Adrenal gland (tissue), 12 donors: ENCODE results near the gene TTYH3. TPM values are rescaled to one million over a fixed set of nuclear protein-coding genes. Genes with fewer than 3 reads are reported as not detected.

Experiments
- DNase-seq, 7 donors: peaks; one replicate each; pipeline ENCODE4 v3.0.0-alpha.2; 2019 to 2020
- H3K27ac ChIP-seq, 5 donors: fragments of 200-600 bp; sonication (generic) in 4 of 5; 1 replicate in 3 of 5; 2 replicates in 2 of 5; pipeline versions ENCODE4 v1.5.1 to v1.8.0; 2016 to 2020; ENCODE audit warnings: mild to moderate bottlenecking in 1 of 5
- H3K27me3 ChIP-seq: fragments of 200-600 bp; 2 replicates; pipeline ENCODE4 v1.8.0; 2021
- H3K36me3 ChIP-seq, 2 donors: fragments of 200-600 bp; replicated peaks in 1 of 2; 1 replicate in 1 of 2; 2 replicates in 1 of 2; pipeline versions ENCODE4 v1.5.1 to v1.8.0; 2018 to 2022
- H3K4me1 ChIP-seq, 2 donors: fragments of 200-600 bp; replicated peaks in 1 of 2; 1 replicate in 1 of 2; 2 replicates in 1 of 2; pipeline versions ENCODE4 v1.5.1 to v1.8.0; 2018 to 2021
- H3K4me3 ChIP-seq, 4 donors: fragments of 200-600 bp; sonication (generic) in 3 of 4; one replicate each; pipeline ENCODE4 v1.5.1; 2016 to 2018
- H3K9me3 ChIP-seq, 3 donors: fragments of 200-600 bp; sonication (generic) in 1 of 3; replicated peaks in 1 of 3; 1 replicate in 2 of 3; 2 replicates in 1 of 3; pipeline versions ENCODE4 v1.5.1 to v1.8.0; 2016 to 2021
- POLR2A ChIP-seq, 2 donors: fragments of 450-650 bp; IDR thresholded peaks; one replicate each; pipeline ENCODE4 v1.6.1; 2017; ENCODE audit warnings: antibody characterized with exemption in 2 of 2, mild to moderate bottlenecking in 2 of 2, moderate library complexity in 1 of 2
- WGBS, 4 donors: extraction: QIAGEN DNeasy Blood & Tissue Kit in 2 of 4; methylation state at CpG; one replicate each; pipeline versions ENCODE4 v1.1.5 to v1.1.7; 2013 to 2017; 5-methylcytosine and 5-hydroxymethylcytosine counted together
- intact Hi-C, 2 donors: fragments of 100-400 bp; cut with DNase I; formaldehyde crosslinking; loops; one replicate each; pipeline versions ENCODE4 v1.14.1 to v1.15.0; 2022 to 2023
- polyA plus RNA-seq, 3 donors: library from polyadenylated mRNA; stranded (reverse); fragments of 200-250 nt in 2 of 3; fragments of 350-450 nt in 1 of 3; fragmentation: Illumina TruSeq in 1 of 3; extraction: RNeasy Lipid Tissue Mini Kit (QIAGEN cat#74804) in 1 of 3; gene quantifications; one replicate each; pipeline ENCODE4 v1.2.3, GENCODE V29; 2013 to 2014
- total RNA-seq, 9 donors: library from RNA; depleted of rRNA in 4 of 9; stranded (reverse); fragments of >200 nt in 4 of 9; fragments of 120-200 nt in 1 of 9; fragmentation: NEBNext Ultra II Directional in 1 of 9; extraction: Animal tissue kit (Norgen Biotek cat#: 25700) in 1 of 9; gene quantifications; one replicate each; pipeline versions ENCODE4 v1.1.0 to v1.2.4, GENCODE V29; 2013 to 2023
- TF ChIP-seq, protein P1 (sequence below), 6 experiments: fragments of 450-650 bp in 4 of 6; fragments of 200-600 bp in 2 of 6; sonication (generic) in 1 of 6; IDR thresholded peaks; 1 replicate in 5 of 6; 2 replicates in 1 of 6; pipeline versions ENCODE4 v1.5.1 to v1.8.0; 2016 to 2021; ENCODE audit warnings: antibody characterized with exemption in 6 of 6, mild to moderate bottlenecking in 2 of 6, moderate library complexity in 1 of 6
- donor health status: healthy with polysubstance abuse.
- donor health status: Bipolar disorder and iron deficiency.
- donor health status: DM: yes; HTN: yes; CAD: no.
- donor health status: DM: no; HTN: no; CAD: no.
- donor health status: DM: no; HTN: no; CAD: no.
- donor health status: DM: yes; HTN: yes; CAD: no.

Gene TTYH3
- total and polyA plus RNA-seq, 12 donors: 5.2 to 86.3 (median 53.2) TPM

DNA sequence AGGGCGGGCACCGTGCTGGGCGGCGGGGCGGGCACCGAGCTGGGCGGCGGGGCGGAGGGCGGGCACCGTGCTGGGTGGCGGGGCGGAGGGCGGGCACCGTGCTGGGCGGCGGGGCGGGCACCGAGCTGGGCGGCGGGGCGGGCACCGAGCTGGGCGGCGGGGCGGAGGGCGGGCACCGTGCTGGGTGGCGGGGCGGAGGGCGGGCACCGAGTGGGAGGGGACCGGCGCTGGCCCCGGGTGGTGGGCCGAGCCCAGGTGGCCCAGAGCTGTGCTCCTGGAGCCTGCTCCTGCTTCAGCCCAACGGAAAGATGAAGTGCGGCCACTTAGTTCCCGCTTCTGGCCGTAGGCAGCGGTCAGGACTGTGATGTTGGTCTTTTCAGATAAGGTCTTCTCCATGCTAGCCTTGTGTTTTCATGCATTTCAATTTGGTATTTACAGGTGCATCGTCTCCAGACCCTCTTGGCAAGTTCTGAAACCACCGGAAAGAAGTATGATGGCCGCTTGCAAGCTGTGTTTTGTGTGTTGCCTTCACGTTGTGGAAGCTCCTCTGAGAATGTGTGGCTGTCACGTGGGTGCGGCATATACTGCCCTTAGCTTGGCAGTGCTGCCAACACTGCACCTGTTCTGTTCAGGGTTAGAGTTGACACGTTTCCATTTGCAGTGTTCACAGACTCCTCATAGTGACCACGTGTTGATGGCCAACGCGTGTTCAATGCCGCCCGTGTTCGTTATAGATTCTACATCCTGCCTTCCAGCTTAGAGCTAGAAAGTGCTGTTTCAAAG is 47.8 kb upstream of the TTYH3 start:
- Histone ChIP-seq H3K4me1 (no peaks in the 10 kb centered on the region), H3K27me3 (no peaks in the 10 kb centered on the region), H3K36me3 (peaks cover 0 to 24% of the 10 kb centered on the region in 2 donors), H3K4me3 (no peak overlapping the region), H3K27ac (no peak overlapping the region), H3K9me3 (no peaks in the 10 kb centered on the region)
- TF ChIP-seq, protein P1, sequence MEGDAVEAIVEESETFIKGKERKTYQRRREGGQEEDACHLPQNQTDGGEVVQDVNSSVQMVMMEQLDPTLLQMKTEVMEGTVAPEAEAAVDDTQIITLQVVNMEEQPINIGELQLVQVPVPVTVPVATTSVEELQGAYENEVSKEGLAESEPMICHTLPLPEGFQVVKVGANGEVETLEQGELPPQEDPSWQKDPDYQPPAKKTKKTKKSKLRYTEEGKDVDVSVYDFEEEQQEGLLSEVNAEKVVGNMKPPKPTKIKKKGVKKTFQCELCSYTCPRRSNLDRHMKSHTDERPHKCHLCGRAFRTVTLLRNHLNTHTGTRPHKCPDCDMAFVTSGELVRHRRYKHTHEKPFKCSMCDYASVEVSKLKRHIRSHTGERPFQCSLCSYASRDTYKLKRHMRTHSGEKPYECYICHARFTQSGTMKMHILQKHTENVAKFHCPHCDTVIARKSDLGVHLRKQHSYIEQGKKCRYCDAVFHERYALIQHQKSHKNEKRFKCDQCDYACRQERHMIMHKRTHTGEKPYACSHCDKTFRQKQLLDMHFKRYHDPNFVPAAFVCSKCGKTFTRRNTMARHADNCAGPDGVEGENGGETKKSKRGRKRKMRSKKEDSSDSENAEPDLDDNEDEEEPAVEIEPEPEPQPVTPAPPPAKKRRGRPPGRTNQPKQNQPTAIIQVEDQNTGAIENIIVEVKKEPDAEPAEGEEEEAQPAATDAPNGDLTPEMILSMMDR (IDR thresholded peaks at IDR 0.05): no peak
- TF ChIP-seq POLR2A (IDR thresholded peaks at IDR 0.05): no peak
- DNase-seq: no peak
- WGBS, 4 donors: 88 to 96% (median 94%) methylated on average over 20 to 33 of the region's 54 CpGs
- intact Hi-C loops: no loop called here

DNA sequence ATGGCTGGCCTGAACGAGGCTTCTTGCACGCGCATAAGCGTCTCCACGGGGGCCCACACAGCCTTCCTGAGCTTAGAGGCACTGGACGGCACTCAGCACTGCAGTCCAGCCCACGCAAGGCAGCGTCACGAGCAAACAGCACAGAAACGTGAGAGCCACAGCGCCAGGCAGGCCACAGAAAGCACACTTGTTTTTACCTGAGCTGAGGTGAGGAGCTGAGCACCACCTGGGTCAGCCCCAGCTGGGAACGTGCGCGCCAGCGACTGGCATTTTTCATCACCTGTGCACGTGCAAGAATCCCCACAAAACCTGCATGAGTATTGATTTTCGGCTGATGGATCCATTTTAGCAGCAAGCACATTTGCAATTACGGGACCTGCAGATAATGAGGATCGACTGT is 46.3 kb upstream of the TTYH3 start:
- Histone ChIP-seq H3K4me1 (no peaks in the 10 kb centered on the region), H3K9me3 (no peaks in the 10 kb centered on the region), H3K4me3 (no peak overlapping the region), H3K27ac (no peak overlapping the region), H3K36me3 (peaks cover 0 to 28% of the 10 kb centered on the region in 2 donors), H3K27me3 (no peaks in the 10 kb centered on the region)
- intact Hi-C loops: no loop called here
- TF ChIP-seq, protein P1 (IDR thresholded peaks at IDR 0.05): no peak
- no peak for TF ChIP-seq POLR2A (IDR thresholded peaks at IDR 0.05)
- WGBS, 4 donors: 88 to 92% (median 90%) methylated on average over 19 of the region's 19 CpGs
- no peak for DNase-seq

DNA sequence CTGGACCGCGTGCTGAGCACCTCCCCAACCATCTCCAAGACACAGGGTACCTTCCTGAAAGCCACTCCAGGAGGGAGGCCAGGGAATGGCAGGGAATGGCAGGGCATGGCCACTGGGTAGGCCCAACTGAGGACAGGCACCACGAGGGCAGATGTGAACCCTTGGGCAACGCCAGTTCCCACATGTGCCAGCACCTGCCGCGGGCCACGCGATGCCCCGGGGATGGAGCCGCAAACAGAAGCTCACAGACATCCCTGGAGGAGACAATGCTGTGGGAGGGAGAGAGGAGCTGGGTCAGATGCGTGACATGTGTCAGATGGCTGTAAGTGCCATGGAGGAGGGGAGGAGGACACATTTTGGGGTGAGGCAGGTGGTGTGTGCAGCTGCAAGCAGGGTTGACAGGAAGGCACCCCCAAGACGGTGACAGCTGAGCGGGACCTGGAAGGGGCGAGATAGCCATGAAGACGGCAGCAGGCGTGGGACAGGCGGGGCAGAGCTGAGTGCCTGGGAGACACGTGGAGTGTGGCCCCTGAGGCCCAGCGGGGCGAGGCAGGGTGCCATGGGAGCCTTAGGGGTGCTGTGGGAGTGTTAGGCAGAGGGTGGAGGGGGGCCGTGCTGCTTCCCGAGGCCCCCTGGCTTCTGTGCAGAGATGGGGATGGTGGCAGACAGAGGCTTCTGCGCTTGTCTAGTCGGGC is 45.3 kb upstream of the TTYH3 start:
- intact Hi-C loops: no loop called here
- Histone ChIP-seq H3K4me1 (no peaks in the 10 kb centered on the region), H3K9me3 (no peaks in the 10 kb centered on the region), H3K4me3 (no peak overlapping the region), H3K27ac (no peak overlapping the region), H3K27me3 (no peaks in the 10 kb centered on the region), H3K36me3 (peaks cover 0 to 32% of the 10 kb centered on the region in 2 donors)
- TF ChIP-seq, protein P1 (IDR thresholded peaks at IDR 0.05): no peak
- no peak for TF ChIP-seq POLR2A (IDR thresholded peaks at IDR 0.05)
- 90 to 94% (median 92%) methylated on average over 22 to 24 of the region's 24 CpGs for WGBS, 4 donors
- DNase-seq: no peak

DNA sequence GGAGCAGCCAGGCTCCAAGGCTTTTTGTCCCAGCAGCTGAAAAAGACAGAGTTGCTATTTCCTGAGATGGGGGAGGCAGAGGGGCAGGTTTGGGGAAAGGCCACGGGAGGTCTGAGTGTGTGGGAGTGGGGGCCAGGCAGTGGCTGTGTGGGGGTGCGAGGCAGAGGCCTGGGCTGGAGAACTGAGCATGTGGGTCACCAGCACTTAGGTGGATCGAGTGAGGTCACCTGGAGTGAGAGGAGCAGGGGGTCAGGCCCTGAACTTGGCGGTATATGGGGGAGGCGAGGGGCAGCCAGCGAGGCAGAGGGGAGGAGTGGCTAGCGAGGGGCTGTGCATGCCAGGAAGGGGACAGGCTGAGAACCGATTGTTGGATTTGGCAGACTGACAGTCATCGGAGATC is 44.7 kb upstream of the TTYH3 start:
- Histone ChIP-seq H3K4me1 (no peaks in the 10 kb centered on the region), H3K36me3 (peaks cover 0 to 36% of the 10 kb centered on the region in 2 donors), H3K27ac (no peak overlapping the region), H3K9me3 (no peaks in the 10 kb centered on the region), H3K4me3 (no peak overlapping the region), H3K27me3 (no peaks in the 10 kb centered on the region)
- TF ChIP-seq, protein P1 (IDR thresholded peaks at IDR 0.05): no peak
- no peak for TF ChIP-seq POLR2A (IDR thresholded peaks at IDR 0.05)
- intact Hi-C loops: no loop called here
- 89 to 93% (median 92%) methylated on average over 9 of the region's 9 CpGs for WGBS, 4 donors
- DNase-seq: no peak
